HUDEP-2 (cell line): ENCODE data around the gene DAP.
"Not testable (repeated sequence)": the region's sequence is repeated elsewhere in the genome, so short reads cannot be mapped to it uniquely, and the experiment has no call there.

Experiments
- DNase-seq, 76 experiments: peaks; one replicate each; lab custom pipeline; 2025; ENCODE audit not compliant: unreplicated experiment in 76 of 76; lab: John Stamatoyannopoulos, UW

Gene DAP

GRCh38 chr5:10676224-10676623 is 84.8 kb downstream of the DAP start:
- DNase-seq: no peak

DNA sequence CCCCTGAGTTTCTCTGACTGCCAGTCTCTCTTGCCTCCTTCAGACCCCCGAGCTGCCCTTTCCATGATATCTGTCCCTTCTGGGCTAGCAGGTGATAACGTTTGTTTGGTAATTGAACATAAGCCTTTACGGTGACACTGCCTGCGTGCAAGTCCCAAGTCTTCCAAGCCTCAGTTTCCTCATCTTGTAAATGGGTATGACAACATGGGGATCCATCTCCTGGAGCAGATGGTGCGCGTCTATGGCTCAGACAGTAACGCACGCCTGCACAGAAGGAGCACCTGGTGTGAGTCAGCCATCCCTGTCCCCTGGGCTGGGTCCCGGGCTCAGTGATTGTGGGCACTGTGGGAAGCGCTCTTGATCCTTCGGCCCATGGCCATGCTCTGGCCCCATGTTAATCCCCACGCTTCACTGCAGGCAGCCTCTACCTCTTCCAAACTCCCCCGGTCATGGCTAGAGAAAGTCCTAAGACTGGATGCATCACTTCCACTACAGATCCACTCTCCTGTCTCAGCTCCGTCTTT is 85.8 kb downstream of the DAP start:
- no peak for DNase-seq

- no peak for DNase-seq
Measured at GRCh38 chr5:10674582-10674981, 86.5 kb downstream of the DAP start.

- no peak for DNase-seq
Measured at GRCh38 chr5:10674096-10674495, 86.9 kb downstream of the DAP start.

DNA sequence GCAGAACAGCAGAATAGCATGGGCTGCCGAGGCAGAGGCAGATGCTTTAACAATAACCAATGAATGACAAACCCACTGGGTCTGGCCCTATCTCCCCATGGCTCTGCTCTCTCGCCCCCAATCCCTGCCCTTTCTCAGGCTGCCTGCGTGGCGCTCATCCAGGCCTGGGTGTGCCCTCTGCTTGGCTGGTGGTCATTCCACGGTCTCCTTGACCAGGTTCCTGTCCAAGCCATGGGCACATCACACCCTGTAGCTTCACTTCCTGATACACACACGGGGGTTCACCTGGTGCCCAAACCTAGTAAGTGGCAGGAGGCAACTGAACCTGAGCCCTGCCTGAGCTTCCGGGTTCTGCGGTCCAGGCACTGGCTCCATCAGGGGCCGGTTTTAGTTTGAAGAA is 87.6 kb downstream of the DAP start:
- DNase-seq: no peak

- no peak for DNase-seq
Measured at GRCh38 chr5:10673017-10673389, 88.0 kb downstream of the DAP start.

GRCh38 chr5:10672146-10673016 is 88.7 kb downstream of the DAP start:
- no peak for DNase-seq

DNA sequence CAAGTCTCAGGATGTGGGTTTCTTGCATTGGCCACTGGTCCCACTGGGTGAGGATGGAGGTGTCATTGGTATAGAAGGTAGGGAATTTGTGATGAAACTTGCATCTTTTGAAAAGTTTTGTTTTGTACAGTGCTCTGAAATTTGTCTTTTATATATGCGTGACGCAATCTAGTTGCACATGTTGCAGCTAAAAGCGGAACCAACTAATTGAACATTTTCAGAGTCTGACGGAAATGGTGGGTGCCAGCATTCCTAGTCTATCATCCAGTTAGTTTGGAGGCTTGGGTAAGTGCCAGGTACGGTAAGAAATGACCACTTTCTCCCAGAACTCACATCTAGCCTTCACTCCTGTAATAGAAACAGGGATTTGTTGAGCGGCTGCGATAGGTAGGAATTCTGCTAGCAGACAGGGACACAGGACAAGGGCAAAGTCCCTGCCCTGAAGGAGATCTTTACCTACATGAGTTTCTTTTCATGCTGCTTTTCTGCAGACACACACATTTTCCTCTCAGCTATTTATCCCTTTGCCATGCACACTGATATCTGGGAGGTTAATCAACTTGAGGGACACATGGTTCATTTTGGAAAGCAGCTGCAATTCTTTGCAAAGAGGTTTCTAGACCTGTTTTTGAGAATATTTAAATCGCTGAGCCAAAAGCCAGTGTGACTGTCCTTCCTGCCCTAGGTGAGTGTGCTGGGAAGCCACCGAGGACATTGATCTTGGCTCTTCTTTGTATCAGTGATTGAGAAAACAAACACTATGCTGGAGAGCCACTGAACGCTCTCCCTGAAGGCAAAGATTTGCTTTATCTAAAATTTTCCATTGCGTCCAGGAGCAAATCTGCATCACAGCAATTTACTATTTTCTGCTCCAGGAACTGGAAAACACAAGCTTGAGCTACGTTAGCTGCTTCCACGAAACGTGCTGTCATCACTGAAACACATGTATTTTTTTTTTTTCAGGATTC is 89.7 kb downstream of the DAP start:
- no peak for DNase-seq

DNA sequence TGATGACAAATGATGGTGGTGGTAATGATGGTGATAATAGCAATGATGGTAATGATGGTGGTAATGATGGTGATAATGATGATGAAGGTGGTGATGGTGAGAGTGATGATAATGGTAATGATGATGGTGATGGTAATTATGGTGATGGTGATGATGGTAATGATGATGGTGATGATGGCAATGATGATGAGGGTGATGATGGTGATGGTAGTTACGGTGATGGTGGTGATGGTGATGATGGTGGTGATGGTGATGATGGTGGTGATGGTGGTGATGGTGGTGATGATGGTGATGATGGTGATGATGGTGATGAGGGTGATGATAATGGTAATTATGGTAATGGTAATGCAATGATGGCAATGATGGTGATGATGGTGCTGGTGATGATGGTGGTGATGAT is 91.1 kb downstream of the DAP start:
- no peak for DNase-seq

DNA sequence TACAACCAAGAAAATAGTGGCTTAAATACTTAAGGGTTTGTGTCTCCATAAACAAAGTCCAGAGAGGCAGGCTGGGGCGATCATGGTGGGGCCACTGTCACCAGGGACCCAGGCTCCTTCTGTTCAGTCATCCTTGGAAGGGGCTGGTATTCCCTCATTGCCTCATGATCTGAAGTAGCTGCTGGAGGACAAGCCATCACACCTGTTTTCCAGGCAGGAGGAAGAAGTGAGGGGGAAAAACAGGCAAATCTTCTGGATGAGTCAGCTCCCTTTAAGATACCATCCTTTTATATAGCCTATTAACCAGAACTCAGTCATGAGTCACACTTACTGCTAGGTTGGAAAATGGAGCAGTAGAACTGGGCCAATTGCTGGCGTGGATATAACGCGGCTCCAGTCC is 92.3 kb downstream of the DAP start:
- DNase-seq: no peak

GRCh38 chr5:10667431-10668057 is 93.5 kb downstream of the DAP start:
- DNase-seq: no peak

DNA sequence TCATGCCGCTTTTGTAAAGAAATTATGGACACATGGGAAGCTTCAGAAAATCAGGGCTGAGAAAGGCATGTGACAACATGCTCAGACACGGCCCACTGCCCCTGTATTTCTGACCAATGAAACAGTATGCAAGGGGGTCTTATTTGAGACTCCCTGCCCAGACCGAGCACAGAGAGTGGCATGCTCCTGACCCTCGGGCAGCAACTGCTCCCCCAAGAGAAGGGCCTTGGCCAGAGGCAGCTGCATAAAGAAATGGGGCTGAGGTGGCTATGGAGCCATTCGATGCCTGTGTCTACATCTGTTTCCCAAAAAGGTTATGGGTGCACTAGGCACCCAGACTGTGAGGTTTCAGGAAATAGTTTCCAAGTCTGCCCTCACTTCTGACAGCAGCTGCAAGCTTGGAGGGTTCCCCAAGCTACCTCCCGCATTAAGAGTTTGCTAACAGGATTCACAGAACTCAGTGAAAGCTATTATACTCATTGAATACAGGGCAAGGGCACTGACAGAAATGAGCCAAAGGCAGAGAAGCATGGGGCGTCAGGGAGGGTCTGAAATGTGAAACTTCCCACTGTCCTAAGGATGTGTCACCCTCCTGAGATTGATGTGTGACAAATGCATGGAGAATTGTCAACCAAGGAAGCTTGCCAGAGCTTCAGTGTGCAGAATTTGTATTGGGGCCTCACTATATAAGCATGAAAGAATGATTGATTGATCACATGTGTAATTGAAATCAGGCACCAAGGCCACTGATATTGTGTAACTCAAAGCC is 94.3 kb downstream of the DAP start:
- no peak for DNase-seq

GRCh38 chr5:10665799-10666198 is 95.2 kb downstream of the DAP start:
- no peak for DNase-seq

- DNase-seq: not testable (repeated sequence)
Measured at GRCh38 chr5:10664180-10664769, 96.8 kb downstream of the DAP start.

GRCh38 chr5:10663489-10664179 is 97.4 kb downstream of the DAP start:
- DNase-seq: no peak

GRCh38 chr5:10662661-10663488 is 98.2 kb downstream of the DAP start:
- no peak for DNase-seq

DNA sequence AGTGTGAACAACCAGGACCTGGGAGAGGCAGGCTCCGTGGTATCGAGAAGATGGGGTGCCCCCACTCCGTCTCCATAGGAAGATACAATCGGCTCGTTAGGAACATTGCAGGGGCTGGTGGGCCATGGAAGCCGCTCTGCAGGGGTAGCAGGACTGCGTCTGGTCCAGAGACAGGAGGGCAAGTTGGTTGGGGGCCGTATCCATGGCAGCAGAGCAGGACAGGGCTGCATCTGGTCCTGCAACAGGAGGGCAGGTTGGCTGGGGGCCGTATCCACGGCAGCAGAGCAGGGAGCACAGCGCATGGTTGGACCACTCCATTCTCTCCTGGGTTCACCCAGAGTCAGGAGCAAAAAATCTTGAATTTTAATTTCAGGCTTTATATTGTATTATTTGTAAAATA is 99.0 kb downstream of the DAP start:
- no peak for DNase-seq

- no peak for DNase-seq
Measured at GRCh38 chr5:10661401-10661800, 99.6 kb downstream of the DAP start.
